NCI-H446 treated with DMSO at 0.1 percent for 48 hours (cell line): Measurements from ENCODE around the gene TMEM50B.
"Not testable (repeated sequence)": the region's sequence is repeated elsewhere in the genome, so short reads cannot be mapped to it uniquely, and the experiment has no call there.

Experiments
- DNase-seq: peaks from one replicate; lab custom pipeline; 2025; lab: John Stamatoyannopoulos, UW

Gene TMEM50B

GRCh38 chr21:33479679-33480480 lies at the start of gene TMEM50B:
TSS of gene TMEM50B (minus strand) at chr21:33479974. CDS start at chr21:33468885, 11,089 bp downstream.
- DNase-seq = peak; percentile 89

- no peak for DNase-seq
These were observed 43.2 kb upstream of the TMEM50B start for GRCh38 chr21:33522953-33523349.

GRCh38 chr21:33522297-33522952 lies 42.7 kb upstream of the TMEM50B start:
- no peak for DNase-seq

GRCh38 chr21:33518899-33519298 lies 39.1 kb upstream of the TMEM50B start:
- no peak for DNase-seq

- no peak for DNase-seq
These were observed 34.5 kb upstream of the TMEM50B start for GRCh38 chr21:33514229-33514628.

GRCh38 chr21:33512481-33512880 lies 32.7 kb upstream of the TMEM50B start:
- no peak for DNase-seq

GRCh38 chr21:33511639-33512038 lies 31.9 kb upstream of the TMEM50B start:
- no peak for DNase-seq

GRCh38 chr21:33510826-33511225 lies 31.1 kb upstream of the TMEM50B start:
- no peak for DNase-seq

- DNase-seq = not testable (repeated sequence)
These were observed 27.2 kb upstream of the TMEM50B start for GRCh38 chr21:33507003-33507402.

GRCh38 chr21:33505833-33506232 lies 26.1 kb upstream of the TMEM50B start:
- no peak for DNase-seq

- DNase-seq = no peak
These were observed 16.6 kb upstream of the TMEM50B start for GRCh38 chr21:33496345-33496744.

- DNase-seq = no peak
These were observed 16.0 kb upstream of the TMEM50B start for GRCh38 chr21:33495743-33496142.

GRCh38 chr21:33493756-33494155 lies 14.0 kb upstream of the TMEM50B start:
- DNase-seq = no peak

- DNase-seq = no peak
These were observed 12.8 kb upstream of the TMEM50B start for GRCh38 chr21:33492571-33492970.

- DNase-seq = peak; percentile 91
These were observed 11.8 kb upstream of the TMEM50B start, which contains the start of gene DNAJC28 for GRCh38 chr21:33491373-33492102. TSS of gene DNAJC28 (minus strand) at chr21:33491716. CDS start at chr21:33489393, 2,323 bp downstream.

- no peak for DNase-seq
These were observed 11.2 kb upstream of the TMEM50B start for GRCh38 chr21:33490991-33491372.

- DNase-seq = no peak
These were observed 9.2 kb upstream of the TMEM50B start for GRCh38 chr21:33488936-33489335.

GRCh38 chr21:33487996-33488395 lies 8.2 kb upstream of the TMEM50B start:
- DNase-seq = no peak

- no peak for DNase-seq
These were observed 1.7 kb upstream of the TMEM50B start for GRCh38 chr21:33481314-33481943.

- no peak for DNase-seq
These were observed 818 bp upstream of the TMEM50B start for GRCh38 chr21:33480481-33481103.

- no peak for DNase-seq
These were observed 667 bp downstream of the TMEM50B start for GRCh38 chr21:33478935-33479678.
